Activated CD4-positive, alpha-beta T cell treated with anti-CD3 and anti-CD28 coated beads, Interleukin-2, amount 50 U/mL, for 1 hour (primary cell): ENCODE data around the gene FNTB.
"Not testable (repeated sequence)": the region's sequence is repeated elsewhere in the genome, so short reads cannot be mapped to it uniquely, and the experiment has no call there.

Experiments
- DNase-seq: peaks from one replicate; pipeline ENCODE4 v3.0.0-alpha.2; 2020

FNTB gene

GRCh38 chr14:65057695-65058094, 71.0 kb downstream of the FNTB start:
- no peak for DNase-seq

GRCh38 chr14:65062096-65063075, 75.7 kb downstream of the FNTB start:
- no peak for DNase-seq

- no peak for DNase-seq
Measured at GRCh38 chr14:65065719-65066118, 79.0 kb downstream of the FNTB start.

GRCh38 chr14:65069874-65070413, 83.2 kb downstream of the FNTB start:
- DNase-seq, result no peak

- no peak for DNase-seq
Measured at GRCh38 chr14:65070471-65070976, 83.8 kb downstream of the FNTB start.

GRCh38 chr14:65071544-65071943, 84.8 kb downstream of the FNTB start:
- no peak for DNase-seq

GRCh38 chr14:65072256-65072655, 85.6 kb downstream of the FNTB start:
- DNase-seq, result no peak

- DNase-seq, result no peak
Measured at GRCh38 chr14:65072937-65073336, 86.2 kb downstream of the FNTB start.

GRCh38 chr14:65073605-65074201, 87.0 kb downstream of the FNTB start:
- DNase-seq, result no peak

GRCh38 chr14:65074449-65075150, 87.9 kb downstream of the FNTB start:
- no peak for DNase-seq

- no peak for DNase-seq
Measured at GRCh38 chr14:65075628-65076325, 89.1 kb downstream of the FNTB start.

- DNase-seq, result no peak
Measured at GRCh38 chr14:65077318-65077717, 90.6 kb downstream of the FNTB start.

- no peak for DNase-seq
Measured at GRCh38 chr14:65079201-65079600, 92.5 kb downstream of the FNTB start.

GRCh38 chr14:65079768-65080167, 93.1 kb downstream of the FNTB start:
- DNase-seq, result no peak

GRCh38 chr14:65080960-65081747, 94.5 kb downstream of the FNTB start:
- no peak for DNase-seq

- DNase-seq, result no peak
Measured at GRCh38 chr14:65082930-65083329, 96.2 kb downstream of the FNTB start.

GRCh38 chr14:65084554-65085505, 98.1 kb downstream of the FNTB start:
- no peak for DNase-seq

- DNase-seq, result not testable (repeated sequence)
Measured at GRCh38 chr14:65086686-65087085, 100.0 kb downstream of the FNTB start.

GRCh38 chr14:65087835-65088234, 101.1 kb downstream of the FNTB start:
- DNase-seq, result not testable (repeated sequence)

GRCh38 chr14:65092349-65092748, 105.7 kb downstream of the FNTB start:
- no peak for DNase-seq
